Activated B cell treated with CpG ODN at 0.5 μM for 24 hours (primary cell): ENCODE measurements around the gene COX19. TPM values are rescaled to one million over a fixed set of nuclear protein-coding genes. Genes with fewer than 3 reads are reported as not detected.

Source experiments
- ATAC-seq: fragments of 200-7000 bp; cut with Tn5 transposase; one replicate; pipeline ENCODE4 v1.10.0; 2021; ENCODE audit warnings: low read depth, mild to moderate bottlenecking, moderate library complexity
- CTCF ChIA-PET: fragments of 350-600 bp; sonication (Branson Sonifier 250); formaldehyde crosslinking; loops from one replicate; lab custom pipeline; 2021; ENCODE audit warnings: antibody characterized with exemption; lab: Charles Lee
- POLR2A ChIA-PET: fragments of 350-600 bp; sonication (Branson Sonifier 250); formaldehyde crosslinking; loops from one replicate; lab custom pipeline; 2021; ENCODE audit warnings: antibody characterized with exemption; lab: Charles Lee
- DNase-seq: peaks from one replicate; pipeline ENCODE4 v3.0.0; 2022
- H3K27ac Mint-ChIP-seq: one replicate; pipeline ENCODE4 v1.8.0; 2020; ENCODE audit warnings: mixed read lengths
- H3K27me3 Mint-ChIP-seq: one replicate; pipeline ENCODE4 v1.8.0; 2021; ENCODE audit warnings: mixed read lengths
- H3K36me3 Mint-ChIP-seq: one replicate; pipeline ENCODE4 v1.8.0; 2021; ENCODE audit warnings: low read depth, mixed read lengths
- H3K4me1 Mint-ChIP-seq: one replicate; pipeline ENCODE4 v1.8.0; 2021; ENCODE audit warnings: mixed read lengths
- H3K4me3 Mint-ChIP-seq: one replicate; pipeline ENCODE4 v1.8.0; 2020; ENCODE audit warnings: mild to moderate bottlenecking, mixed read lengths
- H3K9me3 Mint-ChIP-seq: one replicate; pipeline ENCODE4 v1.8.0; 2020; ENCODE audit warnings: mixed read lengths
- CTCF ChIP-seq: fragments of 200-600 bp; IDR thresholded peaks from one replicate; pipeline ENCODE4 v1.8.0; 2022; ENCODE audit warnings: antibody characterized with exemption, mild to moderate bottlenecking
- intact Hi-C: fragments of 100-400 bp; cut with micrococcal nuclease; formaldehyde crosslinking; loops from one replicate; pipeline ENCODE4 v1.15.1; 2024
- total RNA-seq: library from RNA; stranded (reverse); gene quantifications from 2 replicates; pipeline ENCODE4 v1.2.3, GENCODE V29; 2022

Gene COX19
- total RNA-seq, 1 donor from 2014 or later = 24.5 TPM

GRCh38 chr7:969403-969802 is 5.9 kb downstream of the COX19 start:
- DNase-seq (no peak), ATAC-seq (no peak)
- no peaks in the 10 kb centered on the region for H3K9me3 Mint-ChIP-seq
- ChIA-PET POLR2A (interaction anchor here (0.6 kb wide), 1 partner anchor 20 kb away, joined by 5 read pairs; no protein-coding TSS in a partner anchor), CTCF (no interaction called here)
- no peak overlapping the region for H3K4me3 Mint-ChIP-seq
- H3K36me3 Mint-ChIP-seq = peaks cover 61% of the 10 kb centered on the region
- peaks cover 46% of the 10 kb centered on the region for H3K4me1 Mint-ChIP-seq
- no peaks in the 10 kb centered on the region for H3K27me3 Mint-ChIP-seq
- no peak overlapping the region for H3K27ac Mint-ChIP-seq
- intact Hi-C loops = no loop called here
- TF ChIP-seq CTCF = no peak

- H3K4me1 Mint-ChIP-seq = peaks cover 45% of the 10 kb centered on the region
- CTCF ChIA-PET = no interaction called here
- no peak overlapping the region for H3K4me3 Mint-ChIP-seq
- no peak overlapping the region for H3K27ac Mint-ChIP-seq
- H3K27me3 Mint-ChIP-seq = no peaks in the 10 kb centered on the region
- no peak for TF ChIP-seq CTCF
- POLR2A ChIA-PET = no interaction called here
- no peak for ATAC-seq
- no peak for DNase-seq
- H3K36me3 Mint-ChIP-seq = peaks cover 61% of the 10 kb centered on the region
- no peaks in the 10 kb centered on the region for H3K9me3 Mint-ChIP-seq
- intact Hi-C loops = no loop called here
Observed at GRCh38 chr7:968205-969105, 6.9 kb downstream of the COX19 start.

- ATAC-seq = no peak
- Mint-ChIP-seq H3K27ac (no peak overlapping the region), H3K27me3 (no peaks in the 10 kb centered on the region), H3K4me1 (peaks cover 38% of the 10 kb centered on the region), H3K9me3 (no peaks in the 10 kb centered on the region), H3K4me3 (no peak overlapping the region), H3K36me3 (peaks cover 55% of the 10 kb centered on the region)
- DNase-seq = no peak
- POLR2A ChIA-PET = interaction anchor here (0.6 kb wide), 1 partner anchor 44 kb away, joined by 3 read pairs; no protein-coding TSS in a partner anchor
- CTCF ChIA-PET = no interaction called here
- TF ChIP-seq CTCF = no peak
- intact Hi-C loops = no loop called here
Observed at GRCh38 chr7:967361-968082, 7.8 kb downstream of the COX19 start.

- Mint-ChIP-seq H3K36me3 (peaks cover 47% of the 10 kb centered on the region), H3K4me1 (peaks cover 32% of the 10 kb centered on the region), H3K27ac (no peak overlapping the region), H3K27me3 (peaks cover 5% of the 10 kb centered on the region), H3K9me3 (no peaks in the 10 kb centered on the region), H3K4me3 (no peak overlapping the region)
- DNase-seq = no peak
- intact Hi-C loops = no loop called here
- ATAC-seq = no peak
- no peak for TF ChIP-seq CTCF
- ChIA-PET CTCF (no interaction called here), POLR2A (interaction anchor here (0.7 kb wide), 1 partner anchor 215 kb away, joined by 4 read pairs; no protein-coding TSS in a partner anchor)
Observed at GRCh38 chr7:966291-967069, 8.9 kb downstream of the COX19 start.
